Right lobe of liver (tissue), 4 donors: Measurements from ENCODE around the gene TNFAIP8L1.

Source experiments
- POLR2A ChIP-seq: fragments of 450-650 bp; IDR thresholded peaks from one replicate; pipeline ENCODE4 v1.6.1; 2017; ENCODE audit warnings: antibody characterized with exemption, mild to moderate bottlenecking
- TF ChIP-seq, protein P1 (sequence below), 4 donors: fragments of 200-600 bp in 3 of 4; fragments of 450-650 bp in 1 of 4; IDR thresholded peaks; one replicate each; pipeline versions ENCODE4 v1.5.1 to v1.8.0; 2016 to 2022; ENCODE audit warnings: antibody characterized with exemption in 4 of 4, mild to moderate bottlenecking in 2 of 4
- donor health status: DM: no; HTN: no; CAD: no.
- donor health status: DM: no; HTN: no; CAD: no.
- donor health status: DM: no; HTN: yes; CAD: no.

DNA sequence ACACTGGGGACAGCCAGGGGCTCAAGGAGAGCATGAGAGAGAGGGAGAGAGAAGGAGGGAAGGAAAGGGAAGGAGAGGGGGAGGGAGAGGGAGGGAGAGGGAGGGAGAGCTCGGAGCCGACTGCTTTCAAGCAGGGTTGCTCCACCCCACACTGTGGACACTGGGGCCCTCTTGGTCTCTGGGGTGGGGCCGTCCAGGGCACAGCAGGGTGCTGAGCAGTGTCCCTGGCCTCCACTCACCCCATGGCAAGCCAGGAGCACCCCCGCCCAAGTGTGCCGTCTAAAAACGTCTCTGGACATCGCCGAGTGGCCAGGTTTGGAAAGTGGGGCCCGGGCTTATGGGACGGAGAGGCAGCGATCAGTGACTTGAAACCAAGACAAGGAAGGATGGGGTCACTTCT, 63.4 kb downstream of the TNFAIP8L1 start:
- TF ChIP-seq, protein P1, sequence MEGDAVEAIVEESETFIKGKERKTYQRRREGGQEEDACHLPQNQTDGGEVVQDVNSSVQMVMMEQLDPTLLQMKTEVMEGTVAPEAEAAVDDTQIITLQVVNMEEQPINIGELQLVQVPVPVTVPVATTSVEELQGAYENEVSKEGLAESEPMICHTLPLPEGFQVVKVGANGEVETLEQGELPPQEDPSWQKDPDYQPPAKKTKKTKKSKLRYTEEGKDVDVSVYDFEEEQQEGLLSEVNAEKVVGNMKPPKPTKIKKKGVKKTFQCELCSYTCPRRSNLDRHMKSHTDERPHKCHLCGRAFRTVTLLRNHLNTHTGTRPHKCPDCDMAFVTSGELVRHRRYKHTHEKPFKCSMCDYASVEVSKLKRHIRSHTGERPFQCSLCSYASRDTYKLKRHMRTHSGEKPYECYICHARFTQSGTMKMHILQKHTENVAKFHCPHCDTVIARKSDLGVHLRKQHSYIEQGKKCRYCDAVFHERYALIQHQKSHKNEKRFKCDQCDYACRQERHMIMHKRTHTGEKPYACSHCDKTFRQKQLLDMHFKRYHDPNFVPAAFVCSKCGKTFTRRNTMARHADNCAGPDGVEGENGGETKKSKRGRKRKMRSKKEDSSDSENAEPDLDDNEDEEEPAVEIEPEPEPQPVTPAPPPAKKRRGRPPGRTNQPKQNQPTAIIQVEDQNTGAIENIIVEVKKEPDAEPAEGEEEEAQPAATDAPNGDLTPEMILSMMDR (IDR thresholded peaks at IDR 0.05): no peak
- no peak for TF ChIP-seq POLR2A
